ENCODE results near the gene BRPF1. TPM values are rescaled to one million over a fixed set of nuclear protein-coding genes. Genes with fewer than 3 reads are reported as not detected.

The BRPF1 gene
- total RNA-seq, 1 donor from 2014 or later: 28.0 TPM

GRCh38 chr3:9791790-9792404 is 60.4 kb downstream of the BRPF1 start:
- Mint-ChIP-seq H3K36me3 (peaks cover 22% of the 10 kb centered on the region), H3K4me1 (ENCODE audit: unreplicated experiment) (peaks cover 14% of the 10 kb centered on the region), H3K9me3 (no peaks in the 10 kb centered on the region), H3K27ac (peak overlapping the region; percentile 100), H3K27me3 (no peaks in the 10 kb centered on the region), H3K4me3 (peak overlapping the region; percentile 98)
- DNase-seq (ENCODE audit: extremely low spot score, unreplicated experiment): no peak
- no peak for TF ChIP-seq CTCF (conservative IDR thresholded peaks at IDR 0.05)

DNA sequence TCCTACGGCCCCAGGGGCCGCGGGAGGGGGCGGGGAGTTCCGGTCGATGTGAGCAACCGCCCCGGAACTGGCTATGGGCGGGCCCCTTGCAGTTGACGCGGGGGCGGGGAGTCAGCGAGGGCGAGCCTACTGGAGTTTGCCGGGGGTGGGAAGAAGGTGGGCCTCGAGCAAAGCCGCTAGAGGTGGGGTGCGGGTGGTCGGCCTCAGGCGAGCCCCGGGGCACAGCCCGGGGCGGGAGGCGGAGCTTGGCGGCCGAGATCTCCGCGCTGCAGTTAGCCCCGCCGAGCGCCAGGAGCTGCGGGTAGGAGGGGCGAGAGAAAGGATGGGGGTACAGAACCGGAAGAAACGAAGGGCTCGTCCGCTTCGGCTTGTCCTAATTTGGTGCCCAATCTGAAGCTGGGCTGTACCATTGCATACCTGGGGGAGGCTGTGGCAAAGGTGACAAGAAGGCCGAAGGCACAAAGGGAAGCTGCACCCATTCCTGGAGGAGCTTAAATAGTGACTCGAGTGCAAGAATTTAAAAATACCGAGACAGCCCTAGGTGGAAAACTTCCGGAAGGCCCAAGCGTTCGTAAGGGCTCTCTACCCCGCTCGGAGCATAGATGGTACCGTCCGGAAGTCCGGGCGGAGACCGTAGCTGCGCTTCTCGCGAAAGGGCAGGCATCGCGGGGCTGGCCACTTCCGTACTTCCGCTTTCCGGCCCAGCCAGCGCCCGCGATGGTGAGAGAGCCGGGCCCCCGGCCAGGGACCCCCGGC is 61.0 kb downstream of the BRPF1 start, which contains the start of the genes ARPC4 and TADA3:
ARPC4 (plus strand) TSS at position 678 of the 756 bp plus-strand sequence; CDS start at position 718, 40 bp downstream.
TADA3 (minus strand) TSS at position 69 of the 756 bp plus-strand sequence. CDS start 1,007 bp downstream, outside the sequence.
- no peaks in the 10 kb centered on the region for H3K9me3 Mint-ChIP-seq
- H3K27me3 Mint-ChIP-seq: no peaks in the 10 kb centered on the region
- H3K4me3 Mint-ChIP-seq: peak within 1 kb of the TSS; percentile 98
- peaks cover 14% of the 10 kb centered on the region for H3K4me1 Mint-ChIP-seq (ENCODE audit: unreplicated experiment)
- peak; percentile 47 for TF ChIP-seq CTCF (conservative IDR thresholded peaks at IDR 0.05)
- peaks cover 23% of the 10 kb centered on the region for H3K36me3 Mint-ChIP-seq
- H3K27ac Mint-ChIP-seq: peak within 1 kb of the TSS; percentile 100
- peak; percentile 92 for DNase-seq (ENCODE audit: extremely low spot score, unreplicated experiment)

- Mint-ChIP-seq H3K27ac (peak overlapping the region; percentile 100), H3K27me3 (no peaks in the 10 kb centered on the region), H3K4me1 (ENCODE audit: unreplicated experiment) (peaks cover 14% of the 10 kb centered on the region), H3K36me3 (peaks cover 27% of the 10 kb centered on the region), H3K4me3 (peak overlapping the region; percentile 98), H3K9me3 (no peaks in the 10 kb centered on the region)
- TF ChIP-seq CTCF (conservative IDR thresholded peaks at IDR 0.05): no peak
- no peak for DNase-seq (ENCODE audit: extremely low spot score, unreplicated experiment)
These were observed 61.7 kb downstream of the BRPF1 start for GRCh38 chr3:9793161-9793781.

GRCh38 chr3:9794400-9794799 is 62.9 kb downstream of the BRPF1 start:
- peak overlapping the region; percentile 48 for H3K27ac Mint-ChIP-seq
- peaks cover 24% of the 10 kb centered on the region for H3K36me3 Mint-ChIP-seq
- peaks cover 14% of the 10 kb centered on the region for H3K4me1 Mint-ChIP-seq (ENCODE audit: unreplicated experiment)
- peak overlapping the region; percentile 98 for H3K4me3 Mint-ChIP-seq
- no peaks in the 10 kb centered on the region for H3K9me3 Mint-ChIP-seq
- no peak for DNase-seq (ENCODE audit: extremely low spot score, unreplicated experiment)
- TF ChIP-seq CTCF (conservative IDR thresholded peaks at IDR 0.05): no peak
- no peaks in the 10 kb centered on the region for H3K27me3 Mint-ChIP-seq

DNA sequence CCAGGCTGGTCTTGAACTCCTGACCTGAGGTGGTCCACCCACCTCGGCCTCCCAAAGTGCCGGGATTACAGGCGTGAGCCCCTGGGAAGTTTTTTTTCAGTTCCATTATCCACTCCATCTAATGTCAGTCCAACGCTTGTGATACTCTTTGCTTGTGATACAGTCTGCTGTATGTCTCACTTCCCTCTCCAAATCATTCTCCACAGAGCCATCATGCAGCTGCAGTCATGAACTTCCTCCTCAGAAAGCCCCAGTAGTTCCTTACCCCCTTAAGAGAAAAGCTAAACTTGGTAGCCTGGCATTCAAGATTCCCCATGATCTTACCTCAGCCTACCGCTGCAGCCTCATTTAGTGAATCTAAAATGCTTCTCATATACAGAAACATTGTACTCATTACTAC is 63.7 kb downstream of the BRPF1 start:
- no peaks in the 10 kb centered on the region for H3K27me3 Mint-ChIP-seq
- peaks cover 24% of the 10 kb centered on the region for H3K36me3 Mint-ChIP-seq
- no peaks in the 10 kb centered on the region for H3K9me3 Mint-ChIP-seq
- peaks cover 14% of the 10 kb centered on the region for H3K4me1 Mint-ChIP-seq (ENCODE audit: unreplicated experiment)
- peak overlapping the region; percentile 57 for H3K27ac Mint-ChIP-seq
- DNase-seq (ENCODE audit: extremely low spot score, unreplicated experiment): no peak
- TF ChIP-seq CTCF (conservative IDR thresholded peaks at IDR 0.05): no peak
- peak overlapping the region; percentile 79 for H3K4me3 Mint-ChIP-seq

Measured in type B pancreatic cell (in vitro differentiated cells).